KOPT-K1 (cell line): ENCODE results near the gene GDPD5.

Experiments used
- H3K27ac ChIP-seq: fragments of 200-600 bp; sonication (generic); 2 replicates; pipeline ENCODE4 v1.5.1; 2016; ENCODE audit warnings: antibody characterized with exemption, mild to moderate bottlenecking, low read depth, low read length; ENCODE audit not compliant: poor library complexity, severe bottlenecking
- H3K36me3 ChIP-seq: fragments of 200-600 bp; sonication (generic); 2 replicates; pipeline ENCODE4 v1.5.1; 2017; ENCODE audit warnings: antibody characterized with exemption, mild to moderate bottlenecking, low read length, moderate library complexity; ENCODE audit not compliant: insufficient read depth
- H3K9me3 ChIP-seq: fragments of 200-600 bp; sonication (generic); 2 replicates; pipeline ENCODE4 v1.5.1; 2017; ENCODE audit warnings: antibody characterized with exemption, low read length, mild to moderate bottlenecking; ENCODE audit not compliant: insufficient read depth, poor library complexity, severe bottlenecking

Gene GDPD5

DNA sequence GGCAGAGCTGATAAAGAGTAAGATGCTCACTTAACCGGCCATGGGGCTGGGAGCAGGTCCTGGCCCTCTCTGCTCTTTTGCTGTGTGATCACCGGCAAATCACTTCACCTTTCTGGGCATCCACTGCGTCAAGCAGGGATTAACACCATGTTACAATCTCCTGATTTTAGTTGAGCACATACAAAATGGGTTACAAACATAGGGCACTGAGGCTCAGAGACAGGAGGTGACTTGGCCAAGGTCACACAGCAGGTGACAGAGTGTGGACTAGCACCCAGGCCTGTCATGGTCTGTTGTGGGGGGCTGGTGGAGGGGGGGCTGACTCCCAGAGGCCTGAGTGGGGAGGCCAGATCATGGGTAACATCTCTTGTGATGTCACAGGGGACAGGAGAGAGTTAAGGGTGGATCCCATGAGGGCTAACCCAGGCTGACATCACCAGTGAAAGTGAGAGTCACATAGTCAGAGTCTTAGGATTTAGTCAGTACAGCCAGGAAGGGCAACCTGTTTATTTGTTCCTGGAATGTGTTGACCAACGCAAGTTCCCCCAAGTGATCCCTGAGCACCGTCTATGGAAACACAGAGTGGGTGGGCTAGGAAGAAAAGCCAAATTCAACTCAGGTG is 27.8 kb downstream of the GDPD5 start:
- Histone ChIP-seq H3K9me3 (no peaks in the 10 kb centered on the region), H3K27ac (no peak overlapping the region), H3K36me3 (no peaks in the 10 kb centered on the region)

DNA sequence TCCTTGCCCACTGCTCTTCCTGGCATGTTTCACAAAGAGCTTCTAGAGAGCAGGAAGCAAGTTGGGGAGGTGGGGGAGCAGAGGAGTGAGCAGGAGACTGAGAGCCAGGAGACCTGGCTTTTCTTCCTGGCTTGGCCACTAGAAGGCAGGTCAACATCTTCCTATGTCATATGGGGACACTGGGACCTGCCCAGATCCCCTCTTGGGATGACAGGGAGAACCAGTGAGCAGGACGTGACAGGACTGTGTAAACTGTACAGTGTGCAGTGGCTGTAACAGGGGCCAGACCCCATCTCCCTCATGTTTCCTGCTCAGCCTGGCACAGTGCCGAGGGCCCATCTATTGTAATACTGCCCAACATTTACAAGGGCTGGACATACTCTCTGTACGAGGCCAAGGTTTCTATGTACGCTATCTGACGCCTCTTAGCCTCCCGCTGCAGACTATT is 29.4 kb downstream of the GDPD5 start:
- H3K36me3 ChIP-seq: no peaks in the 10 kb centered on the region
- H3K27ac ChIP-seq: no peak overlapping the region
- no peaks in the 10 kb centered on the region for H3K9me3 ChIP-seq

- H3K36me3 ChIP-seq: no peaks in the 10 kb centered on the region
- H3K27ac ChIP-seq: no peak overlapping the region
- H3K9me3 ChIP-seq: no peaks in the 10 kb centered on the region
Observed at GRCh38 chr11:75495749-75496304, 29.9 kb downstream of the GDPD5 start.

GRCh38 chr11:75493626-75494025 is 32.1 kb downstream of the GDPD5 start:
- Histone ChIP-seq H3K27ac (no peak overlapping the region), H3K36me3 (0 out of 2 replicates have a peak, but pooled peaks cover 3% of the 10 kb centered on the region), H3K9me3 (no peaks in the 10 kb centered on the region)

DNA sequence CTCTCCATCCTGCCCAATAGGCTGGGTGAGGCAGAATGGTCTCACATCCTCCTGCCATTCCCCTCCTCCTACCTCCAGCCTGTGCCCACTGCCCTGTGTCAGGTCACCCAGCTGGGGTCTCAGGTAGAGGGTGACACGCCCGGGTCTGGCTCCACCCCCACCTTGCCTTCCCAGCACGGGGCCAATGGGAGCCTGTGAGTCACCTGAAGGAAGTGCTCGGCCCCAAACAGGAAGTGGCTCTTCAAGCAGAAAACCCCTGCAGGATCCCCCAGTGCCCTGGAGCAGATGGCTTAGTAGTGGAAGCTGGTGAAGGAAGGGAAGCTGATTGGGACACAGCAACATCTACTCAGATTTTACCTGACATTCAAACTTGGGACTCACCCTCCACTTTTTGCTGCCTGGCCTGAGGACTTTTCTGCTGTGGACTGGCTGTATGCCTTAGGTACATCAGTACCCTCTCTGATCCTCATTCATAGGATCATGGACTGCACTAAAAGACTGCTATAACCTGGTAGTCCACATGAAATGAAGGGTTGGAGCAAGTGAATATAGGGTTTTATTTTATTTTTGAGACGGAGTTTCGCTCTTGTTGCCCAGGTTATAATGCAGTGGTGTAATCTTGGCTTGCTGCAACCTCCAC is 33.4 kb downstream of the GDPD5 start:
- H3K27ac ChIP-seq: peak overlapping the region; percentile 26
- H3K36me3 ChIP-seq: 0 out of 2 replicates have a peak, but pooled peaks cover 3% of the 10 kb centered on the region
- no peaks in the 10 kb centered on the region for H3K9me3 ChIP-seq

- H3K36me3 ChIP-seq: 0 out of 2 replicates have a peak, but pooled peaks cover 3% of the 10 kb centered on the region
- H3K27ac ChIP-seq: peak overlapping the region; percentile 26
- H3K9me3 ChIP-seq: no peaks in the 10 kb centered on the region
Observed at GRCh38 chr11:75491465-75491864, 34.3 kb downstream of the GDPD5 start.

DNA sequence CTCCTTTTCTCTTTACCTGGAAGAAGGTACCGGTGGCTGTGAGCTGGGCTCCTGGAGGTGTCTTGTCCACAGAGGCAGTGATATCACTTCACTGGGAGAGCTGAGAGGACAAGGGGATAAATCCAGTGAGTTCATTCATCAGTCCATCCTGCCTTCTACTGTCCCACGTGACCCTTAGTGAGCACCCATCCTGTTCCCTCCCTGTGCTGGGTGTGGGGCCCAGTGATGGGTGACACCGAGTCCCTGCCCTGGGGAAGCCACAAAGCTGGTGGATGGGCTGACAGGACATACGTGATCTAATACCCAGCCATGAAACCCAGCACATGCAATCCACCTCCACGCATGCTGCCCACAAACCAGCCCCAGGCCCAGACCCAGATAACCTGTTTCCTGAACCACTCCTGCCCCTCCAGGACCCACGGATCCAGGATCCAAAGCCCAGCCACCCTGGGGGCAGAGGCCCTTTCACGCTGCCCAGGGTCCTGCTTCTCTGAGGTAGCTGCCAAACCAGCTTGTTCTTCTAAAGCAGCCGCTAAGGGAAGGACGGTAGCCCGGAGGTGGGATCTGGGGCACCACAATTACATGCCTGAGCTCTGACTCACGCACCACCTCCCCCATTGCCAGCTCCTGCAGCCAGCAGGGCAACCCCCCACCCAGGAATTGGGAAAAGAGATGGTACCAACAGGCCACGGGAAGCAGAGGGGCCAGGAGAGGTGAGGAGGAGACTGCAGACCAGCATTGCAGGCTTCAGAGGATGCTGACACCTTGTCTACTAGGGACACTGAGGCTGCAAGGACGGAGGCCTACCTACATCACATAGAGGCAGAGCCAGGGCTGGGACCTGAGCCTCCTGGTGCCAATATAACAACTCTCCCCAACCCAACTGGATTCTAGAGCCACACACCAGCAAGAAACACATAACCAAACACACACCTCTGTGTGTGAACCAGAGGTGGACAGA is 35.2 kb downstream of the GDPD5 start:
- Histone ChIP-seq H3K36me3 (0 out of 2 replicates have a peak, but pooled peaks cover 3% of the 10 kb centered on the region), H3K27ac (no peak overlapping the region), H3K9me3 (no peaks in the 10 kb centered on the region)

DNA sequence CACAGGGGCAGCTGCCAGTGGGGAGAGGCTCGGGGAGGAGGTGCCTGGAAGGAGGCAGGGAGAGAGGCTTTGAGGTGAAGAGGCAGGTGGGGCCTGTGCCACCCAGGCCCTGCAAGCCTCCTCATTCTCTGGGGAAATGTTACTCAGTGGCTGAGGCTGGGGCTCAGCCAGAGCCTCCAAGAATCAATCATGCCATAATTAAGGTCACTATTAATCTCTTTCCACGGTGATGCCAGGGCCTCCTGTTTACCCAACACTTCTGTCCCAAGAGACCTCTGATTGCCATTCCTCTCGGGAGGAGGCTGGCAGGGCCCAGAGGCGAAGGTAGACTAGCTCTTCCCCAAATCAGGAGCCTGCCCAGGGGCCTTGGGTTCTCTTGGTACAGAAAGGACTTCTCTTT is 38.4 kb downstream of the GDPD5 start:
- Histone ChIP-seq H3K9me3 (no peaks in the 10 kb centered on the region), H3K36me3 (0 out of 2 replicates have a peak, but pooled peaks cover 3% of the 10 kb centered on the region), H3K27ac (no peak overlapping the region)

- Histone ChIP-seq H3K9me3 (no peaks in the 10 kb centered on the region), H3K36me3 (0 out of 2 replicates have a peak, but pooled peaks cover 3% of the 10 kb centered on the region), H3K27ac (no peak overlapping the region)
Observed at GRCh38 chr11:75485742-75486141, 40.0 kb downstream of the GDPD5 start.

- Histone ChIP-seq H3K27ac (no peak overlapping the region), H3K36me3 (no peaks in the 10 kb centered on the region), H3K9me3 (no peaks in the 10 kb centered on the region)
Observed at GRCh38 chr11:75482931-75483469, 42.7 kb downstream of the GDPD5 start.

- no peak overlapping the region for H3K27ac ChIP-seq
- H3K9me3 ChIP-seq: no peaks in the 10 kb centered on the region
Observed at GRCh38 chr11:75481922-75482606, 43.7 kb downstream of the GDPD5 start.

DNA sequence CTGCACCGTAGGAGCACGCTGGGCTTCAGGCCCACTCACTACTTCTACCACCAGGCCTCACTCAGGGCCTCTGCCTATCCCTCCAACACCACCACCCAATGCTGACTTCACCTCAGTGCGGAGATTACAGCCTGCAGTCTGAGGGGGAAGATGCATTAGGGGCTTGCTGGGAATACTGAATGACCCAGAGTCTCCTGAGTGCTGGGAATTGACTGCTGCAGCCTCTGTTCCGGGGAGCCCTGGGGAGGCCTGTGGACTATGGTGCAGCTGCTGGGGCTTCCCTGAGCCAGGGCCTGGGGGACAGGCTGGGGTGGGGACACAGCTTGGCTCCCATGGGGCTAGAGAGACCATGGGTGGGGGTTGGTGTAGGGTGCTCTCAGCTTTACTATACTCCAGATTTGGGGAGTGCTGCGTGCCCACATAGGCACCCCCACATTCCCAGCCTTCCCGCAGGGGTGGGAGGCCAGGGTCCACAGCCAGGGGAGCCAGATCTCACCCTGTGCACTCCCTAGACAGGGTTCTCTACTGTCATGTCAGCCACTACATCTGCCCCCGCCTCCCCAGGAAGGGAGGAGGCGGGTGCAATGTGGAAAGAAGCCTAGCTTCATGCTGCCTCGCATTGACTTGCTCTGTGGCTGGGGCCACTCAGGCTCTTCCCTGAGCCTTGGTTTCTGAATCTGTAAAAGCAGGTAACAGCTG is 44.4 kb downstream of the GDPD5 start:
- no peaks in the 10 kb centered on the region for H3K36me3 ChIP-seq
- no peak overlapping the region for H3K27ac ChIP-seq

More at GRCh38 chr11:75481922-75482606, 43.7 kb downstream of the GDPD5 start:
- H3K36me3 ChIP-seq: no peaks in the 10 kb centered on the region

GRCh38 chr11:75480185-75481175 is 45.3 kb downstream of the GDPD5 start:
- no peak overlapping the region for H3K27ac ChIP-seq
- no peaks in the 10 kb centered on the region for H3K9me3 ChIP-seq
- no peaks in the 10 kb centered on the region for H3K36me3 ChIP-seq

More for the DNA sequence above, 44.4 kb downstream of the GDPD5 start:
- H3K9me3 ChIP-seq: no peaks in the 10 kb centered on the region
